ENCODE measurements around the gene CDH18.

The CDH18 gene

GRCh38 chr5:19986031-19986619 lies 1.9 kb downstream of the CDH18 start:
- TF ChIP-seq CTCF (IDR thresholded peaks at IDR 0.05; ENCODE audit: low read depth, low read length): no peak
- DNase-seq (ENCODE audit: low read depth, low spot score): no peak
- in situ Hi-C loops (cut with HindIII; ENCODE audit: low sequenced_read_pairs): no loop called here
- H3K4me3 ChIP-seq (ENCODE audit: low read depth, low read length): no peak overlapping the region

- no peak for TF ChIP-seq CTCF (IDR thresholded peaks at IDR 0.05; ENCODE audit: low read depth, low read length)
- DNase-seq (ENCODE audit: low read depth, low spot score): no peak
- no peak overlapping the region for H3K4me3 ChIP-seq (ENCODE audit: low read depth, low read length)
- in situ Hi-C loops (cut with HindIII; ENCODE audit: low sequenced_read_pairs): no loop called here
These were observed 9.5 kb downstream of the CDH18 start for GRCh38 chr5:19978476-19978875.

GRCh38 chr5:19977099-19977498 lies 10.9 kb downstream of the CDH18 start:
- H3K4me3 ChIP-seq (ENCODE audit: low read depth, low read length): no peak overlapping the region
- in situ Hi-C loops (cut with HindIII; ENCODE audit: low sequenced_read_pairs): no loop called here
- no peak for DNase-seq (ENCODE audit: low read depth, low spot score)
- TF ChIP-seq CTCF (IDR thresholded peaks at IDR 0.05; ENCODE audit: low read depth, low read length): no peak

- in situ Hi-C loops (cut with HindIII; ENCODE audit: low sequenced_read_pairs): no loop called here
- no peak for TF ChIP-seq CTCF (IDR thresholded peaks at IDR 0.05; ENCODE audit: low read depth, low read length)
- H3K4me3 ChIP-seq (ENCODE audit: low read depth, low read length): no peak overlapping the region
- no peak for DNase-seq (ENCODE audit: low read depth, low spot score)
These were observed 12.2 kb downstream of the CDH18 start for GRCh38 chr5:19975795-19976194.

GRCh38 chr5:19960451-19960850 lies 27.5 kb downstream of the CDH18 start:
- no peak for DNase-seq (ENCODE audit: low read depth, low spot score)
- no peak overlapping the region for H3K4me3 ChIP-seq (ENCODE audit: low read depth, low read length)
- no peak for TF ChIP-seq CTCF (IDR thresholded peaks at IDR 0.05; ENCODE audit: low read depth, low read length)
- in situ Hi-C loops (cut with HindIII; ENCODE audit: low sequenced_read_pairs): no loop called here

- no peak overlapping the region for H3K4me3 ChIP-seq (ENCODE audit: low read depth, low read length)
- in situ Hi-C loops (cut with HindIII; ENCODE audit: low sequenced_read_pairs): no loop called here
- DNase-seq (ENCODE audit: low read depth, low spot score): no peak
- no peak for TF ChIP-seq CTCF (IDR thresholded peaks at IDR 0.05; ENCODE audit: low read depth, low read length)
These were observed 28.1 kb downstream of the CDH18 start for GRCh38 chr5:19959830-19960384.

Data from astrocyte of the spinal cord (primary cell).